ENCODE measurements around the gene NLRP1. TPM values are rescaled to one million over a fixed set of nuclear protein-coding genes. Genes with fewer than 3 reads are reported as not detected.

The NLRP1 gene
- total and polyA plus RNA-seq, 5 experiments from 2014 or later: 18.4 to 370 (median 47.9) TPM

- H3K4me3 Mint-ChIP-seq: peak overlapping the region; percentile 2 to 66 (median 49)
- peak overlapping the region; percentile 63 to 90 (median 76) for H3K27ac Mint-ChIP-seq
- no peaks in the 10 kb centered on the region for H3K27me3 Mint-ChIP-seq
- peaks cover 30 to 57% (median 42%) of the 10 kb centered on the region in 4 donors for H3K4me1 Mint-ChIP-seq
- DNase-seq: peak in 4 of 10 donors; percentile 24 to 72 (median 54)
- peak; percentile 87 to 95 for ATAC-seq
- POLR2A ChIA-PET: no interaction called here
- H3K36me3 Mint-ChIP-seq: peaks cover 4 to 50% (median 26%) of the 10 kb centered on the region in 3 donors
- H3K9me3 Mint-ChIP-seq: peaks cover 0 to 8% (median 0%) of the 10 kb centered on the region in 9 donors
These were observed 21.5 kb downstream of the NLRP1 start for GRCh38 chr17:5562661-5563360.

GRCh38 chr17:5561736-5562571 lies 22.4 kb downstream of the NLRP1 start:
- Mint-ChIP-seq H3K4me1 (peaks cover 35 to 63% (median 47%) of the 10 kb centered on the region in 4 donors), H3K9me3 (peaks cover 0 to 8% (median 0%) of the 10 kb centered on the region in 9 donors), H3K27me3 (no peaks in the 10 kb centered on the region), H3K36me3 (peaks cover 4 to 50% (median 27%) of the 10 kb centered on the region in 3 donors), H3K27ac (peak overlapping the region in 8 of 10 donors; percentile 63 to 90 (median 78)), H3K4me3 (peak overlapping the region in 3 of 10 donors; percentile 20 to 62 (median 31))
- DNase-seq (no peak), ATAC-seq (no peak)
- POLR2A ChIA-PET: no interaction called here

GRCh38 chr17:5560361-5560988 lies 23.8 kb downstream of the NLRP1 start:
- POLR2A ChIA-PET: no interaction called here
- no peaks in the 10 kb centered on the region for H3K27me3 Mint-ChIP-seq
- peak overlapping the region in 4 of 10 donors; percentile 33 to 80 (median 37) for H3K27ac Mint-ChIP-seq
- H3K36me3 Mint-ChIP-seq: peaks cover 4 to 60% (median 18%) of the 10 kb centered on the region in 3 donors
- peaks cover 0 to 8% (median 0%) of the 10 kb centered on the region in 9 donors for H3K9me3 Mint-ChIP-seq
- peaks cover 29 to 67% (median 44%) of the 10 kb centered on the region in 4 donors for H3K4me1 Mint-ChIP-seq
- no peak overlapping the region for H3K4me3 Mint-ChIP-seq
- ATAC-seq: no peak
- no peak for DNase-seq

GRCh38 chr17:5558815-5559785 lies 25.2 kb downstream of the NLRP1 start:
- POLR2A ChIA-PET: no interaction called here
- ATAC-seq (no peak), DNase-seq (no peak)
- H3K27ac Mint-ChIP-seq: peak overlapping the region in 6 of 10 donors; percentile 11 to 66 (median 40)
- H3K36me3 Mint-ChIP-seq: peaks cover 0 to 72% (median 24%) of the 10 kb centered on the region in 3 donors
- peaks cover 0 to 4% (median 0%) of the 10 kb centered on the region in 9 donors for H3K9me3 Mint-ChIP-seq
- H3K4me1 Mint-ChIP-seq: peaks cover 19 to 62% (median 40%) of the 10 kb centered on the region in 4 donors
- H3K4me3 Mint-ChIP-seq: no peak overlapping the region
- H3K27me3 Mint-ChIP-seq: no peaks in the 10 kb centered on the region

GRCh38 chr17:5557990-5558389 lies 26.3 kb downstream of the NLRP1 start:
- peak overlapping the region in 2 of 10 donors; percentile 0 to 48 for H3K27ac Mint-ChIP-seq
- H3K9me3 Mint-ChIP-seq: peaks cover 0 to 2% (median 0%) of the 10 kb centered on the region in 9 donors
- H3K4me3 Mint-ChIP-seq: peak overlapping the region in 1 of 10 donors; percentile 10
- H3K36me3 Mint-ChIP-seq: peaks cover 2 to 80% (median 27%) of the 10 kb centered on the region in 3 donors
- peaks cover 11 to 58% (median 35%) of the 10 kb centered on the region in 4 donors for H3K4me1 Mint-ChIP-seq
- ATAC-seq: no peak
- POLR2A ChIA-PET: interaction anchor here (0.8 kb wide), 1 partner anchor 13 kb away, joined by 3 read pairs; no protein-coding TSS in a partner anchor
- DNase-seq: no peak
- H3K27me3 Mint-ChIP-seq: no peaks in the 10 kb centered on the region

GRCh38 chr17:5557485-5557884 lies 26.8 kb downstream of the NLRP1 start:
- ATAC-seq (no peak), DNase-seq (no peak)
- Mint-ChIP-seq H3K27ac (peak overlapping the region in 5 of 10 donors; percentile 0 to 63 (median 18)), H3K4me3 (peak overlapping the region in 2 of 10 donors; percentile 3 to 63), H3K36me3 (peaks cover 7 to 82% (median 32%) of the 10 kb centered on the region in 3 donors), H3K27me3 (no peaks in the 10 kb centered on the region), H3K9me3 (no peaks in the 10 kb centered on the region), H3K4me1 (peaks cover 8 to 58% (median 33%) of the 10 kb centered on the region in 4 donors)
- POLR2A ChIA-PET: interaction anchor here (0.8 kb wide), 1 partner anchor 13 kb away, joined by 3 read pairs; no protein-coding TSS in a partner anchor

GRCh38 chr17:5555254-5555653 lies 29.1 kb downstream of the NLRP1 start:
- POLR2A ChIA-PET: no interaction called here
- Mint-ChIP-seq H3K4me1 (peaks cover 8 to 50% (median 31%) of the 10 kb centered on the region in 4 donors), H3K27me3 (no peaks in the 10 kb centered on the region), H3K4me3 (no peak overlapping the region), H3K9me3 (no peaks in the 10 kb centered on the region), H3K27ac (peak overlapping the region; percentile 11 to 90 (median 62)), H3K36me3 (peaks cover 12 to 93% (median 38%) of the 10 kb centered on the region in 3 donors)
- ATAC-seq: no peak
- no peak for DNase-seq

- H3K4me1 Mint-ChIP-seq: peaks cover 6 to 44% (median 29%) of the 10 kb centered on the region in 4 donors
- POLR2A ChIA-PET: no interaction called here
- peak overlapping the region in 4 of 10 donors; percentile 17 to 59 (median 56) for H3K27ac Mint-ChIP-seq
- H3K9me3 Mint-ChIP-seq: no peaks in the 10 kb centered on the region
- no peaks in the 10 kb centered on the region for H3K27me3 Mint-ChIP-seq
- H3K36me3 Mint-ChIP-seq: peaks cover 12 to 94% (median 36%) of the 10 kb centered on the region in 3 donors
- no peak for ATAC-seq
- no peak for DNase-seq
- no peak overlapping the region for H3K4me3 Mint-ChIP-seq
These were observed 30.8 kb downstream of the NLRP1 start for GRCh38 chr17:5553479-5553878.

- Mint-ChIP-seq H3K27me3 (no peaks in the 10 kb centered on the region), H3K36me3 (peaks cover 12 to 95% (median 39%) of the 10 kb centered on the region in 3 donors), H3K9me3 (no peaks in the 10 kb centered on the region), H3K4me1 (peaks cover 5 to 45% (median 32%) of the 10 kb centered on the region in 4 donors), H3K4me3 (no peak overlapping the region), H3K27ac (peak overlapping the region in 7 of 10 donors; percentile 17 to 76 (median 59))
- ATAC-seq (no peak), DNase-seq (no peak)
- POLR2A ChIA-PET: no interaction called here
These were observed 31.5 kb downstream of the NLRP1 start for GRCh38 chr17:5552841-5553240.

- H3K36me3 Mint-ChIP-seq: peaks cover 0 to 96% (median 20%) of the 10 kb centered on the region in 3 donors
- POLR2A ChIA-PET: no interaction called here
- no peak for DNase-seq
These were observed 39.0 kb downstream of the NLRP1 start for GRCh38 chr17:5545051-5545987.

More at GRCh38 chr17:5545051-5545987, 39.0 kb downstream of the NLRP1 start:
- peak overlapping the region in 7 of 10 donors; percentile 6 to 90 (median 50) for H3K27ac Mint-ChIP-seq
- peaks cover 0 to 28% (median 21%) of the 10 kb centered on the region in 4 donors for H3K4me1 Mint-ChIP-seq
- peak overlapping the region in 1 of 10 donors; percentile 2 for H3K4me3 Mint-ChIP-seq
- no peaks in the 10 kb centered on the region for H3K9me3 Mint-ChIP-seq
- no peaks in the 10 kb centered on the region for H3K27me3 Mint-ChIP-seq
- no peak for ATAC-seq

All from naive thymus-derived CD8-positive, alpha-beta T cell (primary cell).